ENCODE results near the gene PICALM. TPM values are rescaled to one million over a fixed set of nuclear protein-coding genes. Genes with fewer than 3 reads are reported as not detected.
A peak's percentile ranks its signal among the peaks of the same experiment; 100 is the strongest.
"Not testable (repeated sequence)": the region's sequence is repeated elsewhere in the genome, so short reads cannot be mapped to it uniquely, and the experiment has no call there.

The PICALM gene
- polyA plus RNA-seq (2013, experiment 1 of 2; ENCODE audit: insufficient read length): 170 TPM
- 168 TPM for polyA plus RNA-seq (2013, experiment 2 of 2; ENCODE audit: insufficient read length)

GRCh38 chr11:86068951-86069407 is at the start of gene PICALM:
Gene PICALM, minus strand, starts transcription at chr11:86069084. Its CDS starts 304 bp downstream, at chr11:86068780.
- peak; percentile 100 for DNase-seq

GRCh38 chr11:86118253-86118652 is 49.4 kb upstream of the PICALM start:
- DNase-seq: no peak

- DNase-seq: no peak
Observed at GRCh38 chr11:86117712-86118063, 48.8 kb upstream of the PICALM start.

GRCh38 chr11:86117001-86117711 is 48.3 kb upstream of the PICALM start:
- DNase-seq: no peak

- peak; percentile 93 for DNase-seq
Observed at GRCh38 chr11:86116386-86116726, 47.5 kb upstream of the PICALM start.

GRCh38 chr11:86115542-86116385 is 46.9 kb upstream of the PICALM start:
- DNase-seq: peak; percentile 43

GRCh38 chr11:86108890-86109638 is 40.2 kb upstream of the PICALM start:
- no peak for DNase-seq

- DNase-seq: no peak
Observed at GRCh38 chr11:86108191-86108590, 39.3 kb upstream of the PICALM start.

- DNase-seq: peak; percentile 47
Observed at GRCh38 chr11:86106916-86107315, 38.0 kb upstream of the PICALM start.

GRCh38 chr11:86106031-86106430 is 37.1 kb upstream of the PICALM start:
- DNase-seq: not testable (repeated sequence)

- DNase-seq: not testable (repeated sequence)
Observed at GRCh38 chr11:86105601-86106000, 36.7 kb upstream of the PICALM start.

GRCh38 chr11:86103808-86104207 is 34.9 kb upstream of the PICALM start:
- DNase-seq: peak; percentile 31

GRCh38 chr11:86101941-86102407 is 33.1 kb upstream of the PICALM start:
- no peak for DNase-seq

GRCh38 chr11:86101493-86101892 is 32.6 kb upstream of the PICALM start:
- DNase-seq: peak; percentile 58

- peak; percentile 67 for DNase-seq
Observed at GRCh38 chr11:86099874-86100273, 31.0 kb upstream of the PICALM start.

- no peak for DNase-seq
Observed at GRCh38 chr11:86097980-86098379, 29.1 kb upstream of the PICALM start.

GRCh38 chr11:86091566-86091965 is 22.7 kb upstream of the PICALM start:
- peak; percentile 55 for DNase-seq

- DNase-seq: no peak
Observed at GRCh38 chr11:86091086-86091485, 22.2 kb upstream of the PICALM start.

- DNase-seq: peak; percentile 82
Observed at GRCh38 chr11:86089659-86090058, 20.8 kb upstream of the PICALM start.

- DNase-seq: not testable (repeated sequence)
Observed at GRCh38 chr11:86087688-86088087, 18.8 kb upstream of the PICALM start.

GRCh38 chr11:86087256-86087655 is 18.4 kb upstream of the PICALM start:
- no peak for DNase-seq

- DNase-seq: no peak
Observed at GRCh38 chr11:86081455-86081854, 12.6 kb upstream of the PICALM start.

- no peak for DNase-seq
Observed at GRCh38 chr11:86079421-86079820, 10.5 kb upstream of the PICALM start.
